ENCODE results near the gene CCNY.

CCNY gene

DNA sequence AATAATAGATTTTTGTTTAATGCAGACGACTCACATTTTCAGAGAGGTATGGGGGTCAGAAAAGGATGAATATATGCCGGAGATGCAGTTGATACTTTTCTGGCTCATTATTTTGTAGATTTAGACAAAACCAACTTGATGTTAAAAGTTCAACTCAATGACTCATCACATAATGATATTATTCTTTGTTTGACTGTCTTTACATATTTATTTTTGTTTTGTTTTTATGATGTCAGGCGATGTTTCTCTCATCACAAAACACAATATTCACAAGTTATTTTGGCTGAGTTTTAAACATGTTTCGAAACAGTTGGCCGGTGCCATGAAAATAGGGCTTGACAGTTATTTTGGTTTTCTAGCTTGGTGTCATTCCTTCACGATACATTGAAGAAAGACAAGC, 270.1 kb downstream of the CCNY start:
- Histone ChIP-seq H3K4me3 (ENCODE audit: control insufficient read depth in 1 of 7, extremely low read depth in 1 of 7, insufficient read depth in 4 of 7, low read depth in 2 of 7, low read length in 6 of 7) (no peak overlapping the region), H3K4me1 (ENCODE audit: control extremely low read depth in 1 of 4, control insufficient read depth in 4 of 4, insufficient read depth in 4 of 4, low read length in 3 of 4) (peaks cover 0 to 12% (median 10%) of the 10 kb centered on the region in 4 experiments), H3K27ac (ENCODE audit: insufficient read depth in 1 of 2, low read depth in 1 of 2, low read length in 2 of 2, poor library complexity in 1 of 2, severe bottlenecking in 2 of 2) (no peak overlapping the region), H3K27me3 (replicated peaks in 2 of 5; ENCODE audit: control insufficient read depth in 4 of 5, insufficient read depth in 5 of 5, low read length in 4 of 5) (peaks cover 8 to 60% (median 33%) of the 10 kb centered on the region in 5 experiments), H3K36me3 (ENCODE audit: control insufficient read depth in 4 of 4, insufficient read depth in 4 of 4, low read length in 3 of 4) (no peaks in the 10 kb centered on the region), H3K9me3 (ENCODE audit: control extremely low read depth in 1 of 5, control insufficient read depth in 4 of 5, insufficient read depth in 2 of 5, low read depth in 1 of 5, low read length in 4 of 5) (peaks cover 0 to 11% (median 5%) of the 10 kb centered on the region in 5 experiments)
- no CpG with 5 or more reads among the region's 6 CpGs for WGBS (ENCODE audit: insufficient coverage)
- ChIA-PET CTCF (no interaction called here), POLR2A (no interaction called here)
- DNase-seq, result no peak

DNA sequence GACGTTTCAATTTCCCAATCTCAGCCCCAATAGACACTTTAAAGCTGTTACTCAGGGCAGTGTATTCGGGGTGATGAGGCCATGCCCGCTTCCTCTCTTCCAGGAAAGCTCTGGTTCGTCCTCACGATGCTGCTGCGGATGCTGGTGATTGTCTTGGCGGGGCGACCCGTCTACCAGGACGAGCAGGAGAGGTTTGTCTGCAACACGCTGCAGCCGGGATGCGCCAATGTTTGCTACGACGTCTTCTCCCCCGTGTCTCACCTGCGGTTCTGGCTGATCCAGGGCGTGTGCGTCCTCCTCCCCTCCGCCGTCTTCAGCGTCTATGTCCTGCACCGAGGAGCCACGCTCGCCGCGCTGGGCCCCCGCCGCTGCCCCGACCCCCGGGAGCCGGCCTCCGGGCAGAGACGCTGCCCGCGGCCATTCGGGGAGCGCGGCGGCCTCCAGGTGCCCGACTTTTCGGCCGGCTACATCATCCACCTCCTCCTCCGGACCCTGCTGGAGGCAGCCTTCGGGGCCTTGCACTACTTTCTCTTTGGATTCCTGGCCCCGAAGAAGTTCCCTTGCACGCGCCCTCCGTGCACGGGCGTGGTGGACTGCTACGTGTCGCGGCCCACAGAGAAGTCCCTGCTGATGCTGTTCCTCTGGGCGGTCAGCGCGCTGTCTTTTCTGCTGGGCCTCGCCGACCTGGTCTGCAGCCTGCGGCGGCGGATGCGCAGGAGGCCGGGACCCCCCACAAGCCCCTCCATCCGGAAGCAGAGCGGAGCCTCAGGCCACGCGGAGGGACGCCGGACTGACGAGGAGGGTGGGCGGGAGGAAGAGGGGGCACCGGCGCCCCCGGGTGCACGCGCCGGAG, 271.4 kb downstream of the CCNY start:
- CTCF ChIA-PET, result no interaction called here
- POLR2A ChIA-PET, result no interaction called here
- peaks cover 0 to 10% (median 5%) of the 10 kb centered on the region in 5 experiments for H3K9me3 ChIP-seq (ENCODE audit: control extremely low read depth in 1 of 5, control insufficient read depth in 4 of 5, insufficient read depth in 2 of 5, low read depth in 1 of 5, low read length in 4 of 5)
- WGBS (ENCODE audit: insufficient coverage), result 6% methylated on average over 55 of the region's 78 CpGs
- no peaks in the 10 kb centered on the region for H3K36me3 ChIP-seq (ENCODE audit: control insufficient read depth in 4 of 4, insufficient read depth in 4 of 4, low read length in 3 of 4)
- peak overlapping the region; percentile 20 to 78 (median 63) for H3K4me3 ChIP-seq (ENCODE audit: control insufficient read depth in 1 of 7, extremely low read depth in 1 of 7, insufficient read depth in 4 of 7, low read depth in 2 of 7, low read length in 6 of 7)
- H3K27me3 ChIP-seq (replicated peaks in 2 of 5; ENCODE audit: control insufficient read depth in 4 of 5, insufficient read depth in 5 of 5, low read length in 4 of 5), result peaks cover 8 to 69% (median 33%) of the 10 kb centered on the region in 5 experiments
- H3K27ac ChIP-seq (ENCODE audit: insufficient read depth in 1 of 2, low read depth in 1 of 2, low read length in 2 of 2, poor library complexity in 1 of 2, severe bottlenecking in 2 of 2), result no peak overlapping the region
- peak in 2 of 3 donors; percentile 18 to 46 for DNase-seq
- peaks cover 0 to 12% (median 10%) of the 10 kb centered on the region in 4 experiments for H3K4me1 ChIP-seq (ENCODE audit: control extremely low read depth in 1 of 4, control insufficient read depth in 4 of 4, insufficient read depth in 4 of 4, low read length in 3 of 4)

DNA sequence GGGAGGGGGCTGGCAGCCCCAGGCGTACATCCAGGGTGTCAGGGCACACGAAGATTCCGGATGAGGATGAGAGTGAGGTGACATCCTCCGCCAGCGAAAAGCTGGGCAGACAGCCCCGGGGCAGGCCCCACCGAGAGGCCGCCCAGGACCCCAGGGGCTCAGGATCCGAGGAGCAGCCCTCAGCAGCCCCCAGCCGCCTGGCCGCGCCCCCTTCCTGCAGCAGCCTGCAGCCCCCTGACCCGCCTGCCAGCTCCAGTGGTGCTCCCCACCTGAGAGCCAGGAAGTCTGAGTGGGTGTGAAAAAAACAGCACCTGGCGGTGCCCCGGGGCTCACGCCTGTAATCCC, 272.0 kb downstream of the CCNY start:
- POLR2A ChIA-PET, result no interaction called here
- Histone ChIP-seq H3K4me1 (ENCODE audit: control extremely low read depth in 1 of 4, control insufficient read depth in 4 of 4, insufficient read depth in 4 of 4, low read length in 3 of 4) (peaks cover 0 to 12% (median 10%) of the 10 kb centered on the region in 4 experiments), H3K4me3 (ENCODE audit: control insufficient read depth in 1 of 7, extremely low read depth in 1 of 7, insufficient read depth in 4 of 7, low read depth in 2 of 7, low read length in 6 of 7) (peak overlapping the region in 4 of 7 experiments; percentile 45 to 78 (median 66)), H3K27me3 (replicated peaks in 2 of 5; ENCODE audit: control insufficient read depth in 4 of 5, insufficient read depth in 5 of 5, low read length in 4 of 5) (peaks cover 8 to 75% (median 33%) of the 10 kb centered on the region in 5 experiments), H3K27ac (ENCODE audit: insufficient read depth in 1 of 2, low read depth in 1 of 2, low read length in 2 of 2, poor library complexity in 1 of 2, severe bottlenecking in 2 of 2) (no peak overlapping the region), H3K36me3 (ENCODE audit: control insufficient read depth in 4 of 4, insufficient read depth in 4 of 4, low read length in 3 of 4) (no peaks in the 10 kb centered on the region), H3K9me3 (ENCODE audit: control extremely low read depth in 1 of 5, control insufficient read depth in 4 of 5, insufficient read depth in 2 of 5, low read depth in 1 of 5, low read length in 4 of 5) (peaks cover 0 to 10% (median 5%) of the 10 kb centered on the region in 5 experiments)
- WGBS (ENCODE audit: insufficient coverage), result 67% methylated on average over 15 of the region's 16 CpGs
- CTCF ChIA-PET, result interaction anchor here (1.7 kb wide), 1 partner anchor 26 kb away, joined by 4 read pairs; no protein-coding TSS in a partner anchor
- DNase-seq, result no peak

DNA sequence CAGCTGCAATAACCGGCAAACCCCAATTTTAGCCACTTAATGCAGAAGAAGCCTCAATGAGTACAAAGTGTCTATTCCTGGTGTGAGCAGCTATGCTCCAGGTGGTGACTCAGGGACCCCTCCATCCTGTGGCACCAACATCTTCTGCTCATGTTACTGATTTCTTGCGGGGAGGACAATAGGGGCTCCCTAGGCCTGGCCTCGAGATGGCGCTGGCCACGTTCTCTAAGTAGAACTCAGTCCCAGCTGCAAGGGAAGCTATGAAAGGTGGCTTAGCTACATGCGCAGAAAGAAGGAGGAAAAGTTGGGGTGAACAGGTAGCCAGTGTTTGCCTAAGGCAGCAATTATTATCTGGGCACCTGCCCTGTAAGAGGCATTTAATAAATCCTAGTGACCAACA, 275.4 kb downstream of the CCNY start:
- peaks cover 0 to 12% (median 10%) of the 10 kb centered on the region in 4 experiments for H3K4me1 ChIP-seq (ENCODE audit: control extremely low read depth in 1 of 4, control insufficient read depth in 4 of 4, insufficient read depth in 4 of 4, low read length in 3 of 4)
- H3K9me3 ChIP-seq (ENCODE audit: control extremely low read depth in 1 of 5, control insufficient read depth in 4 of 5, insufficient read depth in 2 of 5, low read depth in 1 of 5, low read length in 4 of 5), result peaks cover 0 to 10% (median 5%) of the 10 kb centered on the region in 5 experiments
- H3K4me3 ChIP-seq (ENCODE audit: control insufficient read depth in 1 of 7, extremely low read depth in 1 of 7, insufficient read depth in 4 of 7, low read depth in 2 of 7, low read length in 6 of 7), result no peak overlapping the region
- POLR2A ChIA-PET, result no interaction called here
- H3K27ac ChIP-seq (ENCODE audit: insufficient read depth in 1 of 2, low read depth in 1 of 2, low read length in 2 of 2, poor library complexity in 1 of 2, severe bottlenecking in 2 of 2), result no peak overlapping the region
- WGBS (ENCODE audit: insufficient coverage), result 88% methylated on average over 6 of the region's 6 CpGs
- no peak for DNase-seq
- no peaks in the 10 kb centered on the region for H3K36me3 ChIP-seq (ENCODE audit: control insufficient read depth in 4 of 4, insufficient read depth in 4 of 4, low read length in 3 of 4)
- CTCF ChIA-PET, result no interaction called here
- peaks cover 1 to 57% (median 18%) of the 10 kb centered on the region in 5 experiments for H3K27me3 ChIP-seq (replicated peaks in 2 of 5; ENCODE audit: control insufficient read depth in 4 of 5, insufficient read depth in 5 of 5, low read length in 4 of 5)

DNA sequence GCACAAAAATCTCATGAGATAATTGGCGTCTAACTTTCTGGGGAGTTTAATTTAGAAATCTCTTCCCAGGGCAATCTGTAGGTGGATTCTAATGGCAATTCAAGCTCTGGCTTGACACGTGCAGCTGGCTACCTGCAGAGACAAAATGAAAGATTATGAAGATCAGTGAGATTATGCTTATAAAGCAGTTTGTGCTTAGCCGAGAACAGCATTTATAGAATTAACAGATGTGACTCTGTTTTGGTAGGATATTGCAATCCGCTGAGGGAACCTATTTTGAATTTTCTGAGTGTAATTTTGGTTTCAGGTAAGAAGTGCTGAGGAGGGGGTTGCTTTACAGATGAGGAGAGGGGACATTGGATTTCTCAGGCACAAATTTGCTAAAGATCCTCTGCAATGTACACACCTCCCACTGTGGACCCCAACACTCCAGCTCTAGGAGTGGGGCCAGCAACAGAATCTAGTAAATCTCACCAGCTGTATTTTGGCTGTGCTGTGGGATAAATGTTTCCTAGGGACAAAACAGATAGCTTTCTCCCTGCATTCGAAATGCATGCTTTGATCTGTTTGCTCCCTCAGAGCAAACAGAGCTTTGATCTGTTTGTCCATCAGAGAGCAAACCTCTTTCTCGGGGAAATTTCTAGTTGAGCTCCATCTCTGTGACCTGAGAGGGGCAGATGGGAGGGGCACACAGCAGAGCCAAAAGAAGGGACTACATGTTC, 276.2 kb downstream of the CCNY start:
- ChIA-PET CTCF (interaction anchor here (0.5 kb wide), 1 partner anchor 564 kb away, joined by 3 read pairs; no protein-coding TSS in a partner anchor), POLR2A (no interaction called here)
- H3K4me1 ChIP-seq (ENCODE audit: control extremely low read depth in 1 of 4, control insufficient read depth in 4 of 4, insufficient read depth in 4 of 4, low read length in 3 of 4), result peaks cover 0 to 9% (median 8%) of the 10 kb centered on the region in 4 experiments
- peaks cover 0 to 10% (median 5%) of the 10 kb centered on the region in 5 experiments for H3K9me3 ChIP-seq (ENCODE audit: control extremely low read depth in 1 of 5, control insufficient read depth in 4 of 5, insufficient read depth in 2 of 5, low read depth in 1 of 5, low read length in 4 of 5)
- H3K27me3 ChIP-seq (replicated peaks in 2 of 5; ENCODE audit: control insufficient read depth in 4 of 5, insufficient read depth in 5 of 5, low read length in 4 of 5), result peaks cover 0 to 49% (median 12%) of the 10 kb centered on the region in 5 experiments
- no peaks in the 10 kb centered on the region for H3K36me3 ChIP-seq (ENCODE audit: control insufficient read depth in 4 of 4, insufficient read depth in 4 of 4, low read length in 3 of 4)
- 82% methylated on average over 6 of the region's 6 CpGs for WGBS (ENCODE audit: insufficient coverage)
- no peak overlapping the region for H3K4me3 ChIP-seq (ENCODE audit: control insufficient read depth in 1 of 7, extremely low read depth in 1 of 7, insufficient read depth in 4 of 7, low read depth in 2 of 7, low read length in 6 of 7)
- H3K27ac ChIP-seq (ENCODE audit: insufficient read depth in 1 of 2, low read depth in 1 of 2, low read length in 2 of 2, poor library complexity in 1 of 2, severe bottlenecking in 2 of 2), result no peak overlapping the region
- DNase-seq, result no peak

DNA sequence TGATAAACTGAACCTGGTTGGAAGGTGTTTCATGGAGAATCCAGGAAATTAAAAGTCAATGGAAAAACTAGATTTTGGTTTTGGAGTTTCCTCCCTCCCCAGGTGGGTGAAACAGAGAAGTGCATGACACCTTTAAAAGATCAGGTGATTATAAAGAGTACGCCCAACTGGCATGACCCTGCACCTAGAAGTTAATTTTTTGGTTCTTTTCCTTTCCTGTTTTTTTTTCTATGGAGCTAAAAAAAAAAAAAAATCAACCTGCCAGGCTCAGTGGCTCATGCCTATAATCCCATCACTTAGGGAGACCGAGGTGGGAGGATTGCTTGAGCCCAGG, 276.8 kb downstream of the CCNY start:
- Histone ChIP-seq H3K36me3 (ENCODE audit: control insufficient read depth in 4 of 4, insufficient read depth in 4 of 4, low read length in 3 of 4) (no peaks in the 10 kb centered on the region), H3K9me3 (ENCODE audit: control extremely low read depth in 1 of 5, control insufficient read depth in 4 of 5, insufficient read depth in 2 of 5, low read depth in 1 of 5, low read length in 4 of 5) (peaks cover 0 to 10% (median 5%) of the 10 kb centered on the region in 5 experiments), H3K27ac (ENCODE audit: insufficient read depth in 1 of 2, low read depth in 1 of 2, low read length in 2 of 2, poor library complexity in 1 of 2, severe bottlenecking in 2 of 2) (no peak overlapping the region), H3K4me3 (ENCODE audit: control insufficient read depth in 1 of 7, extremely low read depth in 1 of 7, insufficient read depth in 4 of 7, low read depth in 2 of 7, low read length in 6 of 7) (no peak overlapping the region), H3K27me3 (replicated peaks in 2 of 5; ENCODE audit: control insufficient read depth in 4 of 5, insufficient read depth in 5 of 5, low read length in 4 of 5) (peaks cover 0 to 43% (median 11%) of the 10 kb centered on the region in 5 experiments), H3K4me1 (ENCODE audit: control extremely low read depth in 1 of 4, control insufficient read depth in 4 of 4, insufficient read depth in 4 of 4, low read length in 3 of 4) (peaks cover 0 to 4% (median 3%) of the 10 kb centered on the region in 4 experiments)
- WGBS (ENCODE audit: insufficient coverage), result no CpG with 5 or more reads among the region's 2 CpGs
- DNase-seq, result no peak
- CTCF ChIA-PET, result no interaction called here
- POLR2A ChIA-PET, result no interaction called here

Measured in common myeloid progenitor, CD34-positive (primary cell).